ENCODE results near the gene GFAP. TPM values are rescaled to one million over a fixed set of nuclear protein-coding genes. Genes with fewer than 3 reads are reported as not detected.

GFAP gene
- total and polyA plus RNA-seq, 12 donors, result 0.39 to 9.1 (median 1.4) TPM; not detected in 1

DNA sequence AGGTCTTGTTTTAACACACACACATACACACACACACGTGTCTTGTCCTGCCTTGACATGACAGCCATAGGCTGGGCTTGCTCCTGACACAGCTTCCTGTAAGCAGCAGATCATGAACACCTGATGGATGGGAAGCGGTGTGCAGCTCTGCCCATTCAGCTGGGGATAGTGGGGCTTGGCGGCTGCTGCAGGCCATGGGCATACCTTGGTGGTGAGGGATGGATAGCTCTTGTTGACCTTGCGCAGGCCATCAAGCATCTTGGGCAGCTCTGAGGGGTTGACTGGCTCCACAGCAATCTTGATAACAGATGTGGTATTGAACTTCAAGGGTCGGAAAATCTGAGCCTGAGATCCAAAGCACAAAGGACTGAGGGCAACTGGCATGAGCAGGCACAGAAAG is 55.6 kb downstream of the GFAP start:
- peaks cover 0 to 95% of the 10 kb centered on the region in 2 donors for H3K36me3 ChIP-seq (replicated peaks in 1 of 2)

DNA sequence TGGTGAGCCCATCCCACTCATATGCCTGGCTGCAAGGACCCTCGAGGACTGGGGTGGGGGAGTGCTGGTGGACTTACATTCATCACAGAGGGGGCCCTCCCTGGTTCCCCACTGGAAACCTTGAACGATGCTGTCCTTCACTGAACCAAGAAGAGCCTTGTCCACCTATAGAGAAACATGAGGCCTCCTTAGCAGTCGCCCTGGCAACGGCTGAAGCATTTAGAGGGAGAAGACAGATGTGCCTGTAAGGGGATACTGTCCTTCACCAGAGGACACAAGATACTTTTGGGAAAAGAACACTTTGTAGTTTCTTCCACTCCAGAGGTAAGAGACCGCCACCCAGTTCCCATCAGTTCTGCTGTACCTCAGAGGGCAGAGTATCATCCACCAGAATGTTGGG is 61.1 kb downstream of the GFAP start:
- Histone ChIP-seq H3K27me3 (no peaks in the 10 kb centered on the region), H3K36me3 (replicated peaks in 1 of 2) (peaks cover 0 to 87% of the 10 kb centered on the region in 2 donors), H3K4me3 (no peak overlapping the region), H3K4me1 (replicated peaks in 1 of 2) (no peaks in the 10 kb centered on the region), H3K9me3 (replicated peaks in 1 of 3) (no peaks in the 10 kb centered on the region), H3K27ac (no peak overlapping the region)
- intact Hi-C loops (cut with DNase I), result no loop called here
- DNase-seq, result no peak
- TF ChIP-seq, protein P1, sequence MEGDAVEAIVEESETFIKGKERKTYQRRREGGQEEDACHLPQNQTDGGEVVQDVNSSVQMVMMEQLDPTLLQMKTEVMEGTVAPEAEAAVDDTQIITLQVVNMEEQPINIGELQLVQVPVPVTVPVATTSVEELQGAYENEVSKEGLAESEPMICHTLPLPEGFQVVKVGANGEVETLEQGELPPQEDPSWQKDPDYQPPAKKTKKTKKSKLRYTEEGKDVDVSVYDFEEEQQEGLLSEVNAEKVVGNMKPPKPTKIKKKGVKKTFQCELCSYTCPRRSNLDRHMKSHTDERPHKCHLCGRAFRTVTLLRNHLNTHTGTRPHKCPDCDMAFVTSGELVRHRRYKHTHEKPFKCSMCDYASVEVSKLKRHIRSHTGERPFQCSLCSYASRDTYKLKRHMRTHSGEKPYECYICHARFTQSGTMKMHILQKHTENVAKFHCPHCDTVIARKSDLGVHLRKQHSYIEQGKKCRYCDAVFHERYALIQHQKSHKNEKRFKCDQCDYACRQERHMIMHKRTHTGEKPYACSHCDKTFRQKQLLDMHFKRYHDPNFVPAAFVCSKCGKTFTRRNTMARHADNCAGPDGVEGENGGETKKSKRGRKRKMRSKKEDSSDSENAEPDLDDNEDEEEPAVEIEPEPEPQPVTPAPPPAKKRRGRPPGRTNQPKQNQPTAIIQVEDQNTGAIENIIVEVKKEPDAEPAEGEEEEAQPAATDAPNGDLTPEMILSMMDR (IDR thresholded peaks at IDR 0.05), result no peak
- TF ChIP-seq POLR2A (IDR thresholded peaks at IDR 0.05), result no peak
- WGBS, 4 donors, result 77 to 82% (median 79%) methylated on average over 5 of the region's 5 CpGs

More for the DNA sequence above, 55.6 kb downstream of the GFAP start:
- TF ChIP-seq, protein P1 (IDR thresholded peaks at IDR 0.05), result no peak
- no peak for TF ChIP-seq POLR2A (IDR thresholded peaks at IDR 0.05)
- Histone ChIP-seq H3K9me3 (replicated peaks in 1 of 3) (no peaks in the 10 kb centered on the region), H3K27ac (no peak overlapping the region), H3K4me3 (no peak overlapping the region), H3K27me3 (no peaks in the 10 kb centered on the region), H3K4me1 (replicated peaks in 1 of 2) (peaks cover 0 to 11% of the 10 kb centered on the region in 2 donors)
- intact Hi-C loops (cut with DNase I), result no loop called here
- DNase-seq, result no peak
- 78 to 88% (median 83%) methylated on average over 5 of the region's 5 CpGs for WGBS, 4 donors

Small RNA genes lying within 50 kb of the gene (microRNA-seq; reads per million reads assigned to microRNA genes)
- 0 to 0.45 (median 0) reads per million in 3 donors for gene MIR6783

Small RNA genes lying within 50 kb of the gene (small RNA-seq; reads per million reads assigned to genes)
- gene CCDC103 (0 reads per million in 2 donors), gene MIR6783 (0 reads per million in 2 donors), gene RN7SL405P (0 reads per million in 2 donors)

Other genes with a start within 250 kb of the GFAP start
- 10 to 100 TPM; 12.4 to 42.0 (median 19.4) TPM for gene CCDC43, start 225.7 kb downstream of the GFAP start, total RNA-seq
- 10 to 100 TPM; 10.6 to 34.6 (median 11.3) TPM for gene CCDC43, start 225.7 kb downstream of the GFAP start, polyA plus RNA-seq
- gene DBF4B, start 206.8 kb downstream of the GFAP start, total RNA-seq, result 1 to 10 TPM; 2.1 to 8.1 (median 4.7) TPM
- 10 to 100 TPM in 1 of 3 donors, 1 to 10 TPM in 2; 1.9 to 10.5 (median 3.7) TPM for gene DBF4B, start 206.8 kb downstream of the GFAP start, polyA plus RNA-seq
- gene ADAM11, start 156.5 kb downstream of the GFAP start, total RNA-seq, result under 1 TPM in 7 of 9 donors, not detected in 2; 0.19 to 0.55 (median 0.29) TPM
- gene ADAM11, start 156.5 kb downstream of the GFAP start, polyA plus RNA-seq, result under 1 TPM; 0.05 to 0.80 (median 0.57) TPM
- gene GJC1, start 85.2 kb downstream of the GFAP start, total RNA-seq, result 10 to 100 TPM in 1 of 9 donors, 1 to 10 TPM in 6, under 1 TPM in 2; 0.69 to 12.3 (median 2.6) TPM
- gene GJC1, start 85.2 kb downstream of the GFAP start, polyA plus RNA-seq, result 1 to 10 TPM; 1.0 to 1.5 (median 1.1) TPM
- 1 to 10 TPM in 1 of 9 donors, under 1 TPM in 1, not detected in 7; 0.50 to 1.9 TPM for gene HIGD1B, start 67.6 kb downstream of the GFAP start, total RNA-seq
- gene HIGD1B, start 67.6 kb downstream of the GFAP start, polyA plus RNA-seq, result 1 to 10 TPM in 2 of 3 donors, not detected in 1; 1.7 to 7.1 TPM
- 100 to 1,000 TPM in 3 of 9 donors, 10 to 100 TPM in 6; 51.2 to 113 (median 91.9) TPM for gene EFTUD2, start 16.1 kb downstream of the GFAP start, total RNA-seq
- 100 to 1,000 TPM in 1 of 3 donors, 10 to 100 TPM in 2; 30.5 to 122 (median 45.8) TPM for gene EFTUD2, start 16.1 kb downstream of the GFAP start, polyA plus RNA-seq
- gene KIF18B, start 32.3 kb upstream of the GFAP start, total RNA-seq, result 1 to 10 TPM in 3 of 9 donors, under 1 TPM in 5, not detected in 1; 0.21 to 1.6 (median 0.85) TPM
- gene KIF18B, start 32.3 kb upstream of the GFAP start, polyA plus RNA-seq, result under 1 TPM; 0.20 to 0.46 (median 0.24) TPM
- gene C1QL1, start 52.8 kb upstream of the GFAP start, total RNA-seq, result 1 to 10 TPM in 3 of 9 donors, under 1 TPM in 2, not detected in 4; 0.55 to 1.5 (median 1.3) TPM
- gene C1QL1, start 52.8 kb upstream of the GFAP start, polyA plus RNA-seq, result 1 to 10 TPM in 1 of 3 donors, under 1 TPM in 2; 0.27 to 3.3 (median 0.88) TPM
- 100 to 1,000 TPM in 2 of 9 donors, 10 to 100 TPM in 7; 53.1 to 115 (median 66.8) TPM for gene DCAKD, start 136.1 kb upstream of the GFAP start, total RNA-seq
- 10 to 100 TPM; 34.9 to 40.6 (median 35.2) TPM for gene DCAKD, start 136.1 kb upstream of the GFAP start, polyA plus RNA-seq
- 100 to 1,000 TPM in 7 of 9 donors, 10 to 100 TPM in 2; 85.9 to 174 (median 129) TPM for gene NMT1, start 145.8 kb upstream of the GFAP start, total RNA-seq
- 100 to 1,000 TPM; 119 to 170 (median 163) TPM for gene NMT1, start 145.8 kb upstream of the GFAP start, polyA plus RNA-seq
- gene PLCD3, start 217.0 kb upstream of the GFAP start, total RNA-seq, result 100 to 1,000 TPM in 5 of 9 donors, 10 to 100 TPM in 3, 1 to 10 TPM in 1; 5.8 to 246 (median 148) TPM
- 10 to 100 TPM; 33.2 to 68.1 (median 36.4) TPM for gene PLCD3, start 217.0 kb upstream of the GFAP start, polyA plus RNA-seq
- 10 to 100 TPM in 8 of 9 donors, 1 to 10 TPM in 1; 6.6 to 30.6 (median 19.1) TPM for gene ACBD4, start 220.2 kb upstream of the GFAP start, total RNA-seq
- gene ACBD4, start 220.2 kb upstream of the GFAP start, polyA plus RNA-seq, result 10 to 100 TPM in 2 of 3 donors, 1 to 10 TPM in 1; 7.9 to 71.3 (median 44.5) TPM
- 100 to 1,000 TPM in 1 of 9 donors, 10 to 100 TPM in 8; 19.4 to 159 (median 44.0) TPM for gene HEXIM1, start 233.0 kb upstream of the GFAP start, total RNA-seq
- 10 to 100 TPM; 23.3 to 26.0 (median 24.4) TPM for gene HEXIM1, start 233.0 kb upstream of the GFAP start, polyA plus RNA-seq
- gene HEXIM2, start 246.4 kb upstream of the GFAP start, total RNA-seq, result 10 to 100 TPM in 8 of 9 donors, 1 to 10 TPM in 1; 8.5 to 28.1 (median 17.1) TPM
- gene HEXIM2, start 246.4 kb upstream of the GFAP start, polyA plus RNA-seq, result 10 to 100 TPM in 2 of 3 donors, 1 to 10 TPM in 1; 4.5 to 18.0 (median 14.7) TPM